ENCODE measurements around the gene MYO10.

- TF ChIP-seq POLR2A (IDR thresholded peaks at IDR 0.05) (no peak), CTCF (IDR thresholded peaks at IDR 0.05) (no peak)
These were observed 77.9 kb downstream of the MYO10 start for GRCh38 chr5:16858151-16858550.
